A549 (cell line): Measurements from ENCODE around the gene OGA. TPM values are rescaled to one million over a fixed set of nuclear protein-coding genes. Genes with fewer than 3 reads are reported as not detected.

Source experiments
- ATAC-seq, 2 experiments: fragments of 200-7000 bp in 1 of 2; fragments of >200 bp in 1 of 2; cut with Nextera tagmentation in 1 of 2; cut with Tn5 transposase in 1 of 2; 3 replicates each; pipeline versions ENCODE4 v1.8.0 to v1.9.1; 2018 to 2020; ENCODE audit warnings: mild to moderate bottlenecking in 1 of 2, moderate library complexity in 1 of 2
- CTCF ChIA-PET: fragments of 300-600 bp; sonication (Branson Sonifier 250); formaldehyde crosslinking; extraction: SDS; loops from one replicate; lab custom pipeline; 2021; ENCODE audit warnings: antibody characterized with exemption, inconsistent platforms; lab: Yijun Ruan, JAX
- POLR2A ChIA-PET: fragments of 350-600 bp; formaldehyde crosslinking; extraction: SDS; loops from one replicate; lab custom pipeline; 2021; ENCODE audit warnings: antibody characterized with exemption, inconsistent platforms; lab: Yijun Ruan, JAX
- DNase-seq, 2 experiments: peaks; one replicate each; pipeline versions ENCODE4 v3.0.0 to v3.0.0-alpha.2; 2011 to 2016; ENCODE audit warnings: low read depth in 1 of 2, low spot score in 1 of 2
- FAIRE-seq: peaks from 2 replicates; lab custom pipeline; 2011; peaks lifted over from hg19 to GRCh38; lab: Jason Lieb, UNC
- H3K27ac ChIP-seq, 2 experiments: fragments of >200 bp; sonication (Bioruptor Twin); formaldehyde crosslinking; 3 replicates each; pipeline ENCODE4 v1.5.1; 2016 to 2017
- H3K4me1 ChIP-seq: fragments of >200 bp; sonication (Bioruptor Twin); formaldehyde crosslinking; 3 replicates; pipeline ENCODE4 v1.6.1; 2016
- H3K4me2 ChIP-seq: fragments of >200 bp; sonication (Bioruptor Twin); formaldehyde crosslinking; 3 replicates; pipeline ENCODE4 v1.6.1; 2016
- H3K4me3 ChIP-seq: fragments of >200 bp; sonication (Bioruptor Twin); formaldehyde crosslinking; 3 replicates; pipeline ENCODE4 v1.5.1; 2016
- H3K9me3 ChIP-seq: fragments of >200 bp; sonication (Bioruptor Twin); formaldehyde crosslinking; 3 replicates; pipeline ENCODE4 v1.6.1; 2016
- ATOH8 ChIP-seq: fragments of 250-450 bp; sonication (Bioruptor Pico); IDR thresholded peaks from 2 replicates; pipeline ENCODE4 v1.5.0; 2020; ENCODE audit warnings: low read depth, mild to moderate bottlenecking, moderate library complexity
- BCL3 ChIP-seq: fragments of >200 bp; sonication (Bioruptor Twin); formaldehyde crosslinking; IDR thresholded peaks from 3 replicates; pipeline ENCODE4 v1.6.1; 2016
- BHLHE40 ChIP-seq: IDR thresholded peaks from 2 replicates; pipeline ENCODE4 v1.6.1; 2012; ENCODE audit warnings: low read depth, low read length, inconsistent platforms
- CBX8 ChIP-seq: fragments of 200-600 bp; sonication (generic); IDR thresholded peaks from 2 replicates; pipeline ENCODE4 v1.6.1; 2016
- CHD2 ChIP-seq: fragments of 150-350 bp; IDR thresholded peaks from 2 replicates; pipeline ENCODE4 v1.6.1; 2014; ENCODE audit warnings: low read length; ENCODE audit not compliant: partially characterized antibody
- EHF ChIP-seq: fragments of 250-450 bp; sonication (Bioruptor Pico); IDR thresholded peaks from 2 replicates; pipeline ENCODE4 v1.5.0; 2020; ENCODE audit warnings: mild to moderate bottlenecking
- FOSL2 ChIP-seq, 2 experiments: fragments of 450-650 bp in 1 of 2; fragments of >200 bp in 1 of 2; sonication (Bioruptor Twin) in 1 of 2; formaldehyde crosslinking; IDR thresholded peaks; 2 replicates each; pipeline versions ENCODE4 v1.5.0 to v1.6.1; 2016 to 2020; ENCODE audit warnings: mild to moderate bottlenecking in 1 of 2, moderate library complexity in 1 of 2
- FOXS1 ChIP-seq: fragments of 250-450 bp; sonication (Bioruptor Pico); IDR thresholded peaks from 2 replicates; pipeline ENCODE4 v1.5.0; 2020; ENCODE audit warnings: mild to moderate bottlenecking, moderate library complexity
- KDM5A ChIP-seq: fragments of 200-600 bp; sonication (generic); IDR thresholded peaks from 2 replicates; pipeline ENCODE4 v1.6.1; 2016; ENCODE audit warnings: antibody characterized with exemption, mild to moderate bottlenecking
- MAX ChIP-seq: IDR thresholded peaks from 2 replicates; pipeline ENCODE4 v1.6.1; 2012
- MAZ ChIP-seq: fragments of 150-350 bp; IDR thresholded peaks from 2 replicates; pipeline ENCODE4 v1.6.1; 2014; ENCODE audit warnings: antibody characterized with exemption, low read depth, low read length, borderline replicate concordance
- NFE2L2 ChIP-seq: fragments of 150-350 bp; conservative IDR thresholded peaks from 2 replicates; pipeline ENCODE4 v1.6.1; 2014; ENCODE audit warnings: low read length
- RAD21 ChIP-seq, 2 experiments: fragments of >200 bp in 1 of 2; sonication (Bioruptor Twin) in 1 of 2; formaldehyde crosslinking in 1 of 2; IDR thresholded peaks in 1 of 2; conservative IDR thresholded peaks in 1 of 2; 2 replicates in 1 of 2; 3 replicates in 1 of 2; pipeline ENCODE4 v1.6.1; 2012 to 2018; ENCODE audit warnings: inconsistent platforms in 1 of 2
- RARB ChIP-seq: fragments of 250-450 bp; sonication (Bioruptor Pico); IDR thresholded peaks from 2 replicates; pipeline ENCODE4 v1.8.0; 2021; ENCODE audit warnings: mild to moderate bottlenecking, moderate library complexity
- RFX5 ChIP-seq: fragments of 450-650 bp; IDR thresholded peaks from 2 replicates; pipeline ENCODE4 v1.7.1; 2014; ENCODE audit warnings: antibody characterized with exemption, mild to moderate bottlenecking, moderate library complexity
- RNF2 ChIP-seq: fragments of 200-600 bp; sonication (generic); IDR thresholded peaks from 2 replicates; pipeline ENCODE4 v1.6.1; 2016; ENCODE audit warnings: low read depth, mild to moderate bottlenecking, antibody characterized with exemption, moderate library complexity, borderline replicate concordance
- SMC3 ChIP-seq: fragments of >200 bp; sonication (Bioruptor Twin); formaldehyde crosslinking; IDR thresholded peaks from 3 replicates; pipeline ENCODE4 v1.6.1; 2018; ENCODE audit warnings: inconsistent platforms
- SREBF2 ChIP-seq: fragments of 450-650 bp; IDR thresholded peaks from 2 replicates; pipeline ENCODE4 v1.6.1; 2014; ENCODE audit warnings: mild to moderate bottlenecking, moderate library complexity
- WGBS: methylation state at CpG from one replicate; pipeline ENCODE4 v1.1.6; 2017; ENCODE audit errors: missing lambda C conversion rate; 5-methylcytosine and 5-hydroxymethylcytosine counted together
- polyA plus RNA-seq, 4 experiments: library from polyadenylated mRNA; depleted of rRNA in 3 of 4; stranded (reverse); fragments of >200 nt; fragmentation: RNase III in 1 of 4; extraction: RNeasy Plus Mini Kit Qiagen cat#74134 plus additional on column Dnase treatment in 1 of 4; gene quantifications; 2 replicates in 3 of 4; 3 replicates in 1 of 4; pipeline ENCODE4 v1.2.3, GENCODE V29; 2011 to 2017
- TF ChIP-seq, protein P1 (sequence below): fragments of 150-350 bp; IDR thresholded peaks from 2 replicates; pipeline ENCODE4 v1.6.1; 2014; ENCODE audit warnings: low read depth, mild to moderate bottlenecking, low read length

Gene OGA
- polyA plus RNA-seq, 2 of the 4 experiments (the other 2 are of a cell fraction) = 40.3 to 79.1 TPM

- no peak for TF ChIP-seq RARB (CRISPR knock-in tag)
These were observed 47.7 kb downstream of the OGA start (continued) for GRCh38 chr10:101770331-101771215.

DNA sequence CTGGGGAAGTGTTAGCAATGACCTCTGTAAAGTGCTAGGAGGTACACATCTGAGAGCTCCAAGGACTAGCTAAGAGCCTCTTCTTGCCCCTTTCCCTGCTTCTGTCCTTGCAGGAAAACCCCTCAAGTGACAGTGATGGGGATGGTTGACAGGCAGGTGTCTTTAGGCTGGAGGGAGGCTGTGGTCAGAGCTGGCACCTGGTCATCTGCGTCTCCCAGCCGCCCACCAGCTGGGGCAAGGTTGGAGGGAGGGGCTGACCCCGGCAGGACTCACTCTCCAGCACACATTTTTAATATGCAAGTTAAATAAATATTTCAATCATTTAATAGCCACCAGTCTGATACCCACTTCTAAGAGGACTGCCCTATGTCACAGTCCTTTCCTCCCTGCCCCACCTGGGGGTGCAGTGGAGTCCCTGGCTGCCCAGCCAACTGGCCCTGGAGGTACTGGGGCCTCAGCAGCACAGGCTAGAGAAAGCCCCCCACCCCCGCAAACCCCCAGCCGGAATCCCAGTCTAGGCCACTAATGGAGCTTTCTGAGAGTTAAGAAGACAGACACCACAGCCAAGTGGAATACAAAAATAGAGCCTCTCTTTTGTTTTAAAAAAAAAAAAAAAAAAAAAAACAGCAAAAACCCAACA, 48.6 kb downstream of the OGA start:
- CTCF ChIA-PET = interaction anchor here (0.6 to 9.1 kb wide), 4 partner anchors 10 to 555 kb away, joined by 3 to 102 read pairs (median 3); no protein-coding TSS in a partner anchor

GRCh38 chr10:101768791-101769170, 49.5 kb downstream of the OGA start:
- WGBS = 76% methylated on average over 8 of the region's 8 CpGs
- ATAC-seq (no peak; a peak in 2 of 6 replicates), DNase-seq (no peak)

More for the DNA sequence above, 48.6 kb downstream of the OGA start:
- WGBS = 76% methylated on average over 4 of the region's 5 CpGs
- H3K9me3 ChIP-seq = no peaks in the 10 kb centered on the region
- TF ChIP-seq KDM5A (no peak), RAD21 (conservative IDR thresholded peaks at IDR 0.05 in 1 of 2, IDR thresholded peaks at IDR 0.05 in 1 of 2) (no peak), FOSL2 (IDR thresholded peaks at IDR 0.05) (no peak), FOSL2 (CRISPR knock-in tag; IDR thresholded peaks at IDR 0.05) (no peak), SMC3 (no peak), CHD2 (no peak), MAX (no peak), EHF (CRISPR knock-in tag) (no peak), CBX8 (no peak), RFX5 (no peak), BHLHE40 (no peak), BCL3 (no peak)
- TF ChIP-seq, protein P1, sequence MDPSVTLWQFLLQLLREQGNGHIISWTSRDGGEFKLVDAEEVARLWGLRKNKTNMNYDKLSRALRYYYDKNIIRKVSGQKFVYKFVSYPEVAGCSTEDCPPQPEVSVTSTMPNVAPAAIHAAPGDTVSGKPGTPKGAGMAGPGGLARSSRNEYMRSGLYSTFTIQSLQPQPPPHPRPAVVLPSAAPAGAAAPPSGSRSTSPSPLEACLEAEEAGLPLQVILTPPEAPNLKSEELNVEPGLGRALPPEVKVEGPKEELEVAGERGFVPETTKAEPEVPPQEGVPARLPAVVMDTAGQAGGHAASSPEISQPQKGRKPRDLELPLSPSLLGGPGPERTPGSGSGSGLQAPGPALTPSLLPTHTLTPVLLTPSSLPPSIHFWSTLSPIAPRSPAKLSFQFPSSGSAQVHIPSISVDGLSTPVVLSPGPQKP = no peak
- no peak for DNase-seq
- POLR2A ChIA-PET = no interaction called here
- H3K4me3 ChIP-seq = no peak overlapping the region
- peak in 1 of 2 experiments; percentile 38; a peak in 1 of 6 replicates for ATAC-seq
- no peak for FAIRE-seq
- no peaks in the 10 kb centered on the region for H3K4me1 ChIP-seq
- no peak overlapping the region for H3K27ac ChIP-seq
- no peak overlapping the region for H3K4me2 ChIP-seq

More at GRCh38 chr10:101768791-101769170, 49.5 kb downstream of the OGA start:
- Histone ChIP-seq H3K9me3 (no peaks in the 10 kb centered on the region), H3K4me3 (no peak overlapping the region), H3K27ac (no peak overlapping the region), H3K4me2 (no peak overlapping the region), H3K4me1 (no peaks in the 10 kb centered on the region)
- FAIRE-seq = no peak
- no peak for TF ChIP-seq SMC3
- TF ChIP-seq SREBF2 = no peak
- no peak for TF ChIP-seq FOXS1 (CRISPR knock-in tag)
- TF ChIP-seq MAZ = no peak
- TF ChIP-seq ATOH8 = no peak
- TF ChIP-seq RNF2 = no peak
- no peak for TF ChIP-seq NFE2L2
- ChIA-PET POLR2A (no interaction called here), CTCF (interaction anchor here (0.8 to 9.1 kb wide), 4 partner anchors 11 to 607 kb away, joined by 3 to 102 read pairs (median 4); no protein-coding TSS in a partner anchor)
